H1 (cell line): Measurements from ENCODE around the gene SYNGR3. TPM values are rescaled to one million over a fixed set of nuclear protein-coding genes. Genes with fewer than 3 reads are reported as not detected.

Source experiments
- CBX5 ChIP-seq: fragments of 300-800, 300-1000 bp; sonication (generic); IDR thresholded peaks from 2 replicates; pipeline ENCODE4 v1.7.1; 2016; ENCODE audit warnings: antibody characterized with exemption, low read length, low read depth
- CEBPB ChIP-seq: IDR thresholded peaks from 2 replicates; pipeline ENCODE4 v1.6.1; 2012; ENCODE audit warnings: low read depth, low read length
- CHD2 ChIP-seq: IDR thresholded peaks from 2 replicates; pipeline ENCODE4 v1.6.1; 2012; ENCODE audit warnings: low read length, improper control_type of control experiment
- CREB1 ChIP-seq: IDR thresholded peaks from 2 replicates; pipeline ENCODE4 v1.6.1; 2012; ENCODE audit warnings: inconsistent platforms
- EP300 ChIP-seq, 2 experiments: IDR thresholded peaks; 1 replicate in 1 of 2; 2 replicates in 1 of 2; pipeline ENCODE4 v1.6.1; 2011 to 2012; ENCODE audit warnings: low read depth in 2 of 2, low read length in 2 of 2, mild to moderate bottlenecking in 2 of 2, borderline replicate concordance in 1 of 2, inconsistent platforms in 1 of 2, moderate library complexity in 1 of 2
- HDAC2 ChIP-seq, 2 experiments: fragments of 300-600 bp in 1 of 2; sonication (generic) in 1 of 2; IDR thresholded peaks; 2 replicates each; pipeline ENCODE4 v1.6.1; 2011 to 2012; ENCODE audit warnings: low read depth in 2 of 2, low read length in 2 of 2, mild to moderate bottlenecking in 2 of 2, moderate library complexity in 2 of 2, borderline replicate concordance in 1 of 2, inconsistent platforms in 1 of 2
- KDM1A ChIP-seq: fragments of 200-600, 300-600 bp; sonication (generic); IDR thresholded peaks from 2 replicates; pipeline ENCODE4 v1.7.1; 2016; ENCODE audit warnings: mild to moderate bottlenecking, low read length, borderline replicate concordance
- NANOG ChIP-seq: IDR thresholded peaks from 2 replicates; pipeline ENCODE4 v1.6.1; 2011; ENCODE audit warnings: low read length, low read depth, mild to moderate bottlenecking, inconsistent platforms; ENCODE audit not compliant: insufficient read depth, poor library complexity, severe bottlenecking
- POLR2AphosphoS5 ChIP-seq: IDR thresholded peaks from 2 replicates; pipeline ENCODE4 v1.6.1; 2011; ENCODE audit warnings: low read depth, low read length
- RXRA ChIP-seq: IDR thresholded peaks from 2 replicates; pipeline ENCODE4 v1.6.1; 2011; ENCODE audit warnings: low read depth, mild to moderate bottlenecking, low read length, moderate library complexity; ENCODE audit not compliant: insufficient read depth
- SIN3A ChIP-seq, 2 experiments: IDR thresholded peaks in 1 of 2; conservative IDR thresholded peaks in 1 of 2; 2 replicates each; pipeline ENCODE4 v1.6.1; 2011 to 2012; ENCODE audit warnings: low read length in 2 of 2, improper control_type of control experiment in 1 of 2, low read depth in 1 of 2, mild to moderate bottlenecking in 1 of 2
- TAF1 ChIP-seq: IDR thresholded peaks from 2 replicates; pipeline ENCODE4 v1.6.1; 2011; ENCODE audit warnings: mild to moderate bottlenecking, low read depth, low read length
- TBP ChIP-seq: IDR thresholded peaks from 2 replicates; pipeline ENCODE4 v1.6.1; 2011; ENCODE audit warnings: low read depth, low read length, improper control_type of control experiment
- polyA plus RNA-seq, 7 experiments: library from polyadenylated mRNA; depleted of rRNA in 3 of 7; stranded (reverse) in 5 of 7; unstranded in 2 of 7; fragments of >200 nt in 5 of 7; fragments of 200-250 nt in 2 of 7; gene quantifications; 1 replicate in 5 of 7; 2 replicates in 1 of 7; 4 replicates in 1 of 7; pipeline versions ENCODE4 v1.2.1 to v1.2.3, GENCODE V29; 2011 to 2013; ENCODE audit warnings: missing spikeins in 2 of 7, mixed read lengths in 2 of 7
- total RNA-seq: library from RNA; stranded (reverse); fragmentation: NEBNext Ultra II Directional; extraction: Animal tissue kit (Norgen Biotek cat#: 25700); gene quantifications from 2 replicates; pipeline ENCODE4 v1.2.1, GENCODE V29; 2021
- TF ChIP-seq, protein P1 (sequence below): IDR thresholded peaks from 2 replicates; pipeline ENCODE4 v1.6.1; 2011; ENCODE audit warnings: low read depth, mild to moderate bottlenecking, low read length; ENCODE audit not compliant: insufficient read depth

The SYNGR3 gene
- total and polyA plus RNA-seq, 2 of the 8 experiments (the other 6 are each of a cell fraction or from before 2014, with no cell fraction given): 36.2 to 49.9 TPM

DNA sequence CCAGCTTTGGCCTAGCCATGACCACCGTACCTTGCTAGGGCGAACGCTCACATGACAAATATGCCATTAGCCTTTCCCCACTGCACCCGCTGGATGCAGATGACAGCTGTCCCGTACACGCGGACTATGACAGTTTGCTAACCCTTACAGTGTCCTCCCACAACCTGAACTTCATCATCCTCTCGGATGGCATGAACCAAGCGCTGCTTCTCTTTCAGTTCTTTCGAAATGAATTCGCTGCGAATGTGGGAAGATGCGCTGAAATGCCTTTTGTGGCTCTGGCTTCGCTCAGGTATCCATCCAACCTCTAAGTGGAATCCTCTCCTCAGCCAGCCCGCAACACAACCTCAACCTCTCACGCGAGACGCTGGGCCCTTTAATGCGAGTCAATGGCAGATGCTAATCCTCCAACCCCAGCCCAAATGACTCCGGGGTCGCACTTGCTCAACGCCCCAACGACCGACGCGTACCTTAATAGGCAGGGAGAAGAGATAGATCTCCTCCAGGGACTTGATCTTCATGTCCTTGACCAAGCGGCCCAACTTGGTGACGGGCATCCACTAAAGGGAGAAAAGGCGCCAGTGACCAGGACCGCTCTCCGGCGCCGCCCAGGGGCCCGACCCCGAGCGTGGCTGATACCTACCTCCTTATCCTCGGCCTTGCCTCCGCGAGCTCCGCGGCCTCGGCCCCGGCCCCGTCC, 25.8 kb upstream of the SYNGR3 start (continued):
- TF ChIP-seq HDAC2 (IDR thresholded peaks at IDR 0.05; ENCODE audit: borderline replicate concordance in 1 of 2, low read depth in 2 of 2, low read length in 2 of 2) (peak in 1 of 2 experiments; percentile 73; a peak in 1 of 4 replicates), CBX5 (no peak), SIN3A (conservative IDR thresholded peaks at IDR 0.05 in 1 of 2, IDR thresholded peaks at IDR 0.05 in 1 of 2; ENCODE audit: low read depth in 1 of 2, low read length in 2 of 2) (peak in 1 of 2 experiments; percentile 41; a peak in 2 of 4 replicates), TBP (no peak), CREB1 (no peak), TAF1 (no peak), EP300 (IDR thresholded peaks at IDR 0.05; ENCODE audit: borderline replicate concordance in 1 of 2, low read depth in 2 of 2, low read length in 2 of 2) (no peak), CHD2 (no peak), KDM1A (no peak), RXRA (no peak), POLR2AphosphoS5 (peak; percentile 54; the same call in 1 of the 2 replicates), CEBPB (no peak), NANOG (no peak)
- TF ChIP-seq, protein P1, sequence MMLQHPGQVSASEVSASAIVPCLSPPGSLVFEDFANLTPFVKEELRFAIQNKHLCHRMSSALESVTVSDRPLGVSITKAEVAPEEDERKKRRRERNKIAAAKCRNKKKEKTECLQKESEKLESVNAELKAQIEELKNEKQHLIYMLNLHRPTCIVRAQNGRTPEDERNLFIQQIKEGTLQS: no peak
